Measurements from ENCODE around the gene PSAPL1. TPM values are rescaled to one million over a fixed set of nuclear protein-coding genes. Genes with fewer than 3 reads are reported as not detected.

Gene PSAPL1
- polyA plus RNA-seq, 6 donors from 2014 or later = not detected

- H3K36me3 Mint-ChIP-seq = no peaks in the 10 kb centered on the region
- H3K4me1 Mint-ChIP-seq = peaks cover 0 to 4% (median 0%) of the 10 kb centered on the region in 3 donors
- peaks cover 0 to 24% (median 18%) of the 10 kb centered on the region in 3 donors for H3K27me3 Mint-ChIP-seq
- H3K9me3 Mint-ChIP-seq = peaks cover 0 to 10% (median 7%) of the 10 kb centered on the region in 7 donors
- DNase-seq = no peak
- H3K27ac Mint-ChIP-seq = no peak overlapping the region
- ATAC-seq (ENCODE audit: low read depth in 2 of 2) = no peak
- H3K4me3 Mint-ChIP-seq = no peak overlapping the region
Observed at GRCh38 chr4:7467471-7467870, 32.7 kb upstream of the PSAPL1 start.

GRCh38 chr4:7466904-7467303, 32.2 kb upstream of the PSAPL1 start:
- peaks cover 0 to 4% (median 0%) of the 10 kb centered on the region in 3 donors for H3K4me1 Mint-ChIP-seq
- H3K27me3 Mint-ChIP-seq = peaks cover 0 to 19% (median 12%) of the 10 kb centered on the region in 3 donors
- no peak for DNase-seq
- H3K36me3 Mint-ChIP-seq = no peaks in the 10 kb centered on the region
- H3K27ac Mint-ChIP-seq = no peak overlapping the region
- H3K9me3 Mint-ChIP-seq = peaks cover 0 to 10% (median 7%) of the 10 kb centered on the region in 7 donors
- H3K4me3 Mint-ChIP-seq = no peak overlapping the region
- no peak for ATAC-seq (ENCODE audit: low read depth in 2 of 2)

GRCh38 chr4:7466215-7466614, 31.5 kb upstream of the PSAPL1 start:
- DNase-seq (no peak), ATAC-seq (ENCODE audit: low read depth in 2 of 2) (no peak)
- H3K27me3 Mint-ChIP-seq = peaks cover 0 to 16% (median 13%) of the 10 kb centered on the region in 3 donors
- H3K27ac Mint-ChIP-seq = peak overlapping the region in 1 of 6 donors; percentile 54
- no peaks in the 10 kb centered on the region for H3K36me3 Mint-ChIP-seq
- H3K4me1 Mint-ChIP-seq = peaks cover 0 to 4% (median 0%) of the 10 kb centered on the region in 3 donors
- peak overlapping the region in 1 of 8 donors; percentile 19 for H3K4me3 Mint-ChIP-seq
- H3K9me3 Mint-ChIP-seq = peaks cover 0 to 10% (median 7%) of the 10 kb centered on the region in 7 donors

GRCh38 chr4:7465017-7465416, 30.3 kb upstream of the PSAPL1 start:
- DNase-seq (no peak), ATAC-seq (ENCODE audit: low read depth in 2 of 2) (no peak)
- Mint-ChIP-seq H3K9me3 (peaks cover 0 to 10% (median 5%) of the 10 kb centered on the region in 7 donors), H3K27ac (no peak overlapping the region), H3K4me3 (no peak overlapping the region), H3K36me3 (no peaks in the 10 kb centered on the region), H3K27me3 (peaks cover 0 to 16% (median 8%) of the 10 kb centered on the region in 3 donors), H3K4me1 (peaks cover 0 to 4% (median 0%) of the 10 kb centered on the region in 3 donors)

- Mint-ChIP-seq H3K4me1 (peaks cover 0 to 4% (median 0%) of the 10 kb centered on the region in 3 donors), H3K27me3 (peaks cover 0 to 18% (median 7%) of the 10 kb centered on the region in 3 donors), H3K4me3 (no peak overlapping the region), H3K27ac (no peak overlapping the region), H3K9me3 (peaks cover 0 to 10% (median 5%) of the 10 kb centered on the region in 7 donors), H3K36me3 (no peaks in the 10 kb centered on the region)
- no peak for ATAC-seq (ENCODE audit: low read depth in 2 of 2)
- no peak for DNase-seq
Observed at GRCh38 chr4:7464259-7464655, 29.5 kb upstream of the PSAPL1 start.

GRCh38 chr4:7463566-7464258, 29.0 kb upstream of the PSAPL1 start:
- H3K4me1 Mint-ChIP-seq = no peaks in the 10 kb centered on the region
- H3K9me3 Mint-ChIP-seq = peaks cover 0 to 10% (median 4%) of the 10 kb centered on the region in 7 donors
- ATAC-seq (ENCODE audit: low read depth in 2 of 2) (no peak), DNase-seq (no peak)
- H3K36me3 Mint-ChIP-seq = no peaks in the 10 kb centered on the region
- H3K27ac Mint-ChIP-seq = no peak overlapping the region
- H3K27me3 Mint-ChIP-seq = peaks cover 0 to 18% (median 1%) of the 10 kb centered on the region in 3 donors
- no peak overlapping the region for H3K4me3 Mint-ChIP-seq

GRCh38 chr4:7462509-7462971, 27.8 kb upstream of the PSAPL1 start:
- H3K36me3 Mint-ChIP-seq = no peaks in the 10 kb centered on the region
- H3K4me3 Mint-ChIP-seq = no peak overlapping the region
- peaks cover 0 to 18% (median 0%) of the 10 kb centered on the region in 3 donors for H3K27me3 Mint-ChIP-seq
- H3K9me3 Mint-ChIP-seq = peaks cover 0 to 10% (median 4%) of the 10 kb centered on the region in 7 donors
- DNase-seq = no peak
- ATAC-seq (ENCODE audit: low read depth in 2 of 2) = no peak
- H3K27ac Mint-ChIP-seq = no peak overlapping the region
- H3K4me1 Mint-ChIP-seq = no peaks in the 10 kb centered on the region

- peaks cover 0 to 10% (median 4%) of the 10 kb centered on the region in 7 donors for H3K9me3 Mint-ChIP-seq
- no peak overlapping the region for H3K4me3 Mint-ChIP-seq
- ATAC-seq (ENCODE audit: low read depth in 2 of 2) (no peak), DNase-seq (no peak)
- H3K4me1 Mint-ChIP-seq = no peaks in the 10 kb centered on the region
- H3K27me3 Mint-ChIP-seq = peaks cover 0 to 18% (median 0%) of the 10 kb centered on the region in 3 donors
- H3K36me3 Mint-ChIP-seq = no peaks in the 10 kb centered on the region
- H3K27ac Mint-ChIP-seq = peak overlapping the region in 1 of 6 donors; percentile 86
Observed at GRCh38 chr4:7461230-7461629, 26.5 kb upstream of the PSAPL1 start.

GRCh38 chr4:7460566-7460965, 25.8 kb upstream of the PSAPL1 start:
- Mint-ChIP-seq H3K4me3 (no peak overlapping the region), H3K4me1 (no peaks in the 10 kb centered on the region), H3K27me3 (peaks cover 0 to 18% (median 0%) of the 10 kb centered on the region in 3 donors), H3K9me3 (peaks cover 0 to 8% (median 4%) of the 10 kb centered on the region in 7 donors), H3K36me3 (no peaks in the 10 kb centered on the region), H3K27ac (peak overlapping the region in 1 of 6 donors; percentile 53)
- no peak for ATAC-seq (ENCODE audit: low read depth in 2 of 2)
- no peak for DNase-seq

- Mint-ChIP-seq H3K4me3 (no peak overlapping the region), H3K27ac (no peak overlapping the region), H3K27me3 (peaks cover 0 to 18% (median 0%) of the 10 kb centered on the region in 3 donors), H3K4me1 (no peaks in the 10 kb centered on the region), H3K36me3 (no peaks in the 10 kb centered on the region), H3K9me3 (peaks cover 0 to 4% (median 0%) of the 10 kb centered on the region in 7 donors)
- DNase-seq (no peak), ATAC-seq (ENCODE audit: low read depth in 2 of 2) (no peak)
Observed at GRCh38 chr4:7459471-7459870, 24.7 kb upstream of the PSAPL1 start.

- Mint-ChIP-seq H3K27ac (no peak overlapping the region), H3K27me3 (peaks cover 0 to 18% (median 0%) of the 10 kb centered on the region in 3 donors)
Observed at GRCh38 chr4:7458477-7458876, 23.7 kb upstream of the PSAPL1 start.

GRCh38 chr4:7458066-7458425, 23.3 kb upstream of the PSAPL1 start:
- no peak overlapping the region for H3K4me3 Mint-ChIP-seq
- peaks cover 0 to 18% (median 0%) of the 10 kb centered on the region in 3 donors for H3K27me3 Mint-ChIP-seq
- H3K9me3 Mint-ChIP-seq = peaks cover 0 to 4% (median 0%) of the 10 kb centered on the region in 7 donors
- ATAC-seq (ENCODE audit: low read depth in 2 of 2) (no peak), DNase-seq (no peak)
- H3K4me1 Mint-ChIP-seq = no peaks in the 10 kb centered on the region
- no peaks in the 10 kb centered on the region for H3K36me3 Mint-ChIP-seq
- H3K27ac Mint-ChIP-seq = no peak overlapping the region

More at GRCh38 chr4:7458477-7458876, 23.7 kb upstream of the PSAPL1 start:
- Mint-ChIP-seq H3K4me1 (no peaks in the 10 kb centered on the region), H3K36me3 (no peaks in the 10 kb centered on the region), H3K9me3 (peaks cover 0 to 4% (median 0%) of the 10 kb centered on the region in 7 donors), H3K4me3 (no peak overlapping the region)
- ATAC-seq (ENCODE audit: low read depth in 2 of 2) (no peak), DNase-seq (no peak)

GRCh38 chr4:7457201-7458065, 22.7 kb upstream of the PSAPL1 start:
- Mint-ChIP-seq H3K36me3 (no peaks in the 10 kb centered on the region), H3K27ac (no peak overlapping the region), H3K9me3 (peaks cover 0 to 4% (median 0%) of the 10 kb centered on the region in 7 donors), H3K4me1 (no peaks in the 10 kb centered on the region), H3K27me3 (peaks cover 0 to 18% (median 0%) of the 10 kb centered on the region in 3 donors), H3K4me3 (no peak overlapping the region)
- ATAC-seq (ENCODE audit: low read depth in 2 of 2) = no peak
- no peak for DNase-seq
